ENCODE measurements around the gene MED26. TPM values are rescaled to one million over a fixed set of nuclear protein-coding genes. Genes with fewer than 3 reads are reported as not detected.
"Not testable (repeated sequence)": the region's sequence is repeated elsewhere in the genome, so short reads cannot be mapped to it uniquely, and the experiment has no call there.

MED26 gene, protein sequence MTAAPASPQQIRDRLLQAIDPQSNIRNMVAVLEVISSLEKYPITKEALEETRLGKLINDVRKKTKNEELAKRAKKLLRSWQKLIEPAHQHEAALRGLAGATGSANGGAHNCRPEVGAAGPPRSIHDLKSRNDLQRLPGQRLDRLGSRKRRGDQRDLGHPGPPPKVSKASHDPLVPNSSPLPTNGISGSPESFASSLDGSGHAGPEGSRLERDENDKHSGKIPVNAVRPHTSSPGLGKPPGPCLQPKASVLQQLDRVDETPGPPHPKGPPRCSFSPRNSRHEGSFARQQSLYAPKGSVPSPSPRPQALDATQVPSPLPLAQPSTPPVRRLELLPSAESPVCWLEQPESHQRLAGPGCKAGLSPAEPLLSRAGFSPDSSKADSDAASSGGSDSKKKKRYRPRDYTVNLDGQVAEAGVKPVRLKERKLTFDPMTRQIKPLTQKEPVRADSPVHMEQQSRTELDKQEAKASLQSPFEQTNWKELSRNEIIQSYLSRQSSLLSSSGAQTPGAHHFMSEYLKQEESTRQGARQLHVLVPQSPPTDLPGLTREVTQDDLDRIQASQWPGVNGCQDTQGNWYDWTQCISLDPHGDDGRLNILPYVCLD
- 10 to 100 TPM; 11.3 to 11.9 TPM for total RNA-seq

- DNase-seq, result peak; percentile 96
- CTCF ChIA-PET, result interaction anchor here (0.7 kb wide), 1 partner anchor 1176 kb away, joined by 3 read pairs; no protein-coding TSS in a partner anchor
- Mint-ChIP-seq H3K4me3 (peak within 1 kb of the TSS; percentile 99), H3K27ac (peak within 1 kb of the TSS; percentile 99), H3K9me3 (no peaks in the 10 kb centered on the region), H3K4me1 (ENCODE audit: low read depth) (peaks cover 46% of the 10 kb centered on the region), H3K27me3 (ENCODE audit: low read depth) (no peaks in the 10 kb centered on the region), H3K36me3 (ENCODE audit: low read depth) (peaks cover 14% of the 10 kb centered on the region)
- intact Hi-C loops (cut with micrococcal nuclease), result loop anchor here (1.0 to 2.0 kb wide), 8 partner anchors 32 to 156 kb away; partner anchors contain the start of genes C19orf44, CALR3, CHERP and SLC35E1
These were observed at the start of gene MED26 for GRCh38 chr19:16628183-16628983. Gene MED26 (minus strand): TSS chr19:16628204. CDS start chr19:16627943, 261 bp downstream.

DNA sequence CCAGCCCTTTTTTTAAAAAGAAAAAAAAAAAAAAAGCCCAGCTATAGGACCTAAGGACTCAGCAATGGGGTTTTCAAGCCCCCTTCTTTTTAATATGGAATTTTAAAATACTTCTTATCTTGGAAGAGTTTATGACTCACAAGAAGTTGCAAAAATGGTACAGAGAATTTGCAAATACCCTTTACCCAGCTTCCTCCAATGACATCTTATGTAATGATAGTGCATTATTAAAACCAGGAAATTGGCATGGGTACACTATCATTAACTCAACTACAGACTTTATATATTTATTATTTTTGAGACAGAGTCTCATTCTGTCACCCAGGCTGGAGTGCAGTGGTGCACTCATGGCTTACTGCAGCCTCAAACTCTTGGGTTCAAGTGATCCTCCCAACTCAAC, 49.1 kb upstream of the MED26 start:
- H3K4me1 Mint-ChIP-seq (ENCODE audit: low read depth), result no peaks in the 10 kb centered on the region
- CTCF ChIA-PET, result interaction anchor here (1.2 kb wide), 1 partner anchor 37 kb away, joined by 6 read pairs; no protein-coding TSS in a partner anchor

DNA sequence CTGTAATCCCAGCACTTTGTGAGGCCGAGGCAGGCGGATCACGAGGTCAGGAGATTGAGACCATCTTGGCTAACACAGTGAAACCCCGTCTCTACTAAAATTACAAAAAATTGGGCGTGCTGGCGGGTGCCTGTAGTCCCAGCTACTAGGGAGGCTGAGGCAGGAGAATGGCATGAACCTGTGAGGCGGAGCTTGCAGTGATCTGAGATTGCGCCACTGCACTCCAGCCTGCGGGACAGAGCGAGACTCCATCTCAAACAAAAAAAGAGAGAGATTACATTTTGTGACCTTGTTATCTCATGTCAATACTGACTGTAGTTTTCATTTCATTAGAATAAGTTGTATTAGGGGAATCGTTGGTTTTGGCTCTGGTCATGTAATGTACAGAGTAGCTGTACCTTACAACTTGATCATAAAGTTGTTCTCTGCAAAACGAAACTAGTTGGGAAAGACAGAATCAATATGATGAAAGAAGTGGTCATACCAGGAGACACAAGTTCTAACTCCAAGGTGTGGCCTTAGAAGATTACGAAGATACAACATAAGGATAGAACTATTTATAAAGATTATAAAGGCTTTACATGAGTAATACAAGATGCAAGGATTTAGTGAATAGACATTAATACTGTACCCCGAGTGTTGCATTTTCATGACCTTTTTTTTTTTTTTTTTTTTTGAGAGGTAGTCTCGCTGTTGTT, 48.2 kb upstream of the MED26 start:
- DNase-seq, result no peak
- intact Hi-C loops (cut with micrococcal nuclease), result no loop called here
- H3K36me3 Mint-ChIP-seq (ENCODE audit: low read depth), result peaks cover 3% of the 10 kb centered on the region
- CTCF ChIA-PET, result interaction anchor here (1.2 kb wide), 1 partner anchor 38 kb away, joined by 6 read pairs; no protein-coding TSS in a partner anchor
- no peaks in the 10 kb centered on the region for H3K4me1 Mint-ChIP-seq (ENCODE audit: low read depth)
- no peaks in the 10 kb centered on the region for H3K27me3 Mint-ChIP-seq (ENCODE audit: low read depth)
- H3K4me3 Mint-ChIP-seq, result no peak overlapping the region
- peaks cover 4% of the 10 kb centered on the region for H3K9me3 Mint-ChIP-seq
- no peak overlapping the region for H3K27ac Mint-ChIP-seq

More for the DNA sequence above, 49.1 kb upstream of the MED26 start:
- H3K27me3 Mint-ChIP-seq (ENCODE audit: low read depth), result no peaks in the 10 kb centered on the region
- peaks cover 3% of the 10 kb centered on the region for H3K36me3 Mint-ChIP-seq (ENCODE audit: low read depth)
- no peak overlapping the region for H3K27ac Mint-ChIP-seq
- H3K9me3 Mint-ChIP-seq, result peaks cover 6% of the 10 kb centered on the region
- DNase-seq, result no peak
- no peak overlapping the region for H3K4me3 Mint-ChIP-seq
- intact Hi-C loops (cut with micrococcal nuclease), result no loop called here

DNA sequence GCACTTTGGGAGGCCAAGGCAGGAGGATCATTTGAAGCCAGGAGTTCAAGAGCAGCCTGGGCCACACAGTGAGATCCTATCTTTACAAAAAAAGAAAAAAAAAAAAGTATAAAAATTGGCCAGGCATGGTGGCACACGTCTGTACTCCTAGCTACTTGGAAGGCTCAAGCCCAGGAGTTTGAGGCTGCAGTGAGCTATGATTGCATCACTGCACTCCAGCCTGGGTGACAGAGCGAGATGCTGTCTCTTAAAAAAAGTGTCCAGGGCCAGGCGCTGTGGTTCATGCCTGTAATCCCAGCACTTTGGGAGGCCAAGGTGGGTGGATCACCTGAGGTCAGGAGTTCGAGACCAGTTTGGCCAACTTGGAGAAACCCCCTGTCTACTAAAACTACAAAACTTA, 45.8 kb upstream of the MED26 start:
- H3K36me3 Mint-ChIP-seq (ENCODE audit: low read depth); H3K4me3 Mint-ChIP-seq; DNase-seq; H3K4me1 Mint-ChIP-seq (ENCODE audit: low read depth); CTCF ChIA-PET; H3K27ac Mint-ChIP-seq; H3K9me3 Mint-ChIP-seq; H3K27me3 Mint-ChIP-seq (ENCODE audit: low read depth); intact Hi-C loops (cut with micrococcal nuclease): not testable (repeated sequence)

DNA sequence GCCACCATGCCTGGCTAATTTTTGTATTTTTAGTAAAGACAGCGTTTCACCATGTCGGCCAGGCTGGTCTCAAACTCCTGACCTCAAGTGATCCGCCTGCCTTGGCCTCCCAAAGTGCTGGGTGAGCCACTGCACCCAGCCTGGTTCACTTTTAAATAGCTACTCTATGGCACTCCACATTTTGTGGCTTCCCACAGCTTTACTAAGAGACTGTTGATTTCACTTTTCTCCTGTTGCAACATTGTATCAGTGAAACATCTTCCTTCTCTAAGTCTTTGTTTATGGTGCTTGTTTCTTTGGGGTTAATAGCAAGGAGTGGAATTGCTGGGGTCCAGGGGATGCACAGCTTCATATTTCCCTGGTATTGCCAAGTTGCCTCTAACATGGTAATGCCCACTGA, 45.2 kb upstream of the MED26 start:
- no peak for DNase-seq
- H3K4me1 Mint-ChIP-seq (ENCODE audit: low read depth), result no peaks in the 10 kb centered on the region
- intact Hi-C loops (cut with micrococcal nuclease), result no loop called here
- H3K27ac Mint-ChIP-seq, result no peak overlapping the region
- H3K36me3 Mint-ChIP-seq (ENCODE audit: low read depth), result no peaks in the 10 kb centered on the region
- H3K27me3 Mint-ChIP-seq (ENCODE audit: low read depth), result no peaks in the 10 kb centered on the region
- no peak overlapping the region for H3K4me3 Mint-ChIP-seq
- CTCF ChIA-PET, result no interaction called here
- H3K9me3 Mint-ChIP-seq, result no peaks in the 10 kb centered on the region

DNA sequence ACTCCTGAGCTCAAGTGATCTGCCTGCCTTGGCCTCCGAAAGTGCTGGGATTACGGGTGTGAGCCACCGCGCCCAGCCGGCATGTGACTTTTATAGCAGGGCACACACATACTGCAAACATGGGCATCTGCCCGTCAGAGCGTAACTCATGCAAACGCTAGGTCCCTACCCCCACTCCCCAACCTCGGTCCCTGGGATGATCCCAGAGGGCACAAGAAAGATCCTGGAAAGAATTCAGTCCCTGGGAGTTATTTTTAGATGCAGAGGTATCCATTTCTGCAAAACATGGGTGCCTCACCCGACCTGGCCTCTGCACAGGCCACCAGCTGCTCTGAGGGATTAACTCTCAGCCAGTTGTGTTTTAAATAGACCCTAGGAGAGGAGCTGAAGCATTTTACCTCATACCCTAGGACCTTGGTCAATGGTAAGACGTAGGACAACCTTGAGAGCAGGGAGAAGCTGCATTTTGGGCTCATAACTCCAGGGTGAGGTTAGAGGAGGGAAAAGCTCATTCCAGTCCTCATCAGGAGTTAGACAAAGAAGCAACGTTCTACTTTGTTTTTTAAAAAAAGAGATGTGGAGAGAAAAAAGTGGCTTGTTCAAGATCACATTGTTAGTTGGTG, 43.8 kb upstream of the MED26 start:
- no peaks in the 10 kb centered on the region for H3K36me3 Mint-ChIP-seq (ENCODE audit: low read depth)
- no peaks in the 10 kb centered on the region for H3K9me3 Mint-ChIP-seq
- H3K4me1 Mint-ChIP-seq (ENCODE audit: low read depth), result no peaks in the 10 kb centered on the region
- DNase-seq, result no peak
- no peaks in the 10 kb centered on the region for H3K27me3 Mint-ChIP-seq (ENCODE audit: low read depth)
- intact Hi-C loops (cut with micrococcal nuclease), result no loop called here
- H3K4me3 Mint-ChIP-seq, result no peak overlapping the region
- H3K27ac Mint-ChIP-seq, result no peak overlapping the region
- CTCF ChIA-PET, result no interaction called here

- DNase-seq, result no peak
- Mint-ChIP-seq H3K9me3 (no peaks in the 10 kb centered on the region), H3K27me3 (ENCODE audit: low read depth) (no peaks in the 10 kb centered on the region), H3K4me3 (no peak overlapping the region), H3K4me1 (ENCODE audit: low read depth) (no peaks in the 10 kb centered on the region), H3K36me3 (ENCODE audit: low read depth) (no peaks in the 10 kb centered on the region), H3K27ac (no peak overlapping the region)
- intact Hi-C loops (cut with micrococcal nuclease), result no loop called here
- CTCF ChIA-PET, result interaction anchor here (1.4 kb wide), 1 partner anchor 46 kb away, joined by 4 read pairs; no protein-coding TSS in a partner anchor
These were observed 42.3 kb upstream of the MED26 start for GRCh38 chr19:16670291-16670690.

DNA sequence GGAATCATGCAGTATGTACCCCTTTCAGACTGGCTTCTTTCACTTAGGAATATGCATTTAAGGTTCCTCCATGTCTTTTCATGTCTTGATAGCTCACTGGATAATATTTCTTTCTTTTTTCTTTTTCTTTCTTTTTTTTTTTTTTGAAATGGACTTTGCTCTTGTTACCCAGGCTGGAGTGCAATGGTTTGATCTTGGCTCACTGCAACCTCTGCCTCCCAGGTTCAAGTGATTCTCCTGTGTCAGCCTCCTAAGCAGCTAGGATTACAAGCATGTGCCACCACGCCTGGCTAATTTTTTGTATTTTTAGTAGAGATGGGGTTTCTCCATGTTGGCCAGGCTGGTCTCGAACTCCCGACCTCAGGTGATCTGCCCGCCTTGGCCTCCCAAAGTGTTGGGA, 40.7 kb upstream of the MED26 start:
- H3K27ac Mint-ChIP-seq; H3K4me3 Mint-ChIP-seq; H3K9me3 Mint-ChIP-seq; CTCF ChIA-PET; H3K36me3 Mint-ChIP-seq (ENCODE audit: low read depth); intact Hi-C loops (cut with micrococcal nuclease); H3K27me3 Mint-ChIP-seq (ENCODE audit: low read depth); H3K4me1 Mint-ChIP-seq (ENCODE audit: low read depth); DNase-seq: not testable (repeated sequence)

DNA sequence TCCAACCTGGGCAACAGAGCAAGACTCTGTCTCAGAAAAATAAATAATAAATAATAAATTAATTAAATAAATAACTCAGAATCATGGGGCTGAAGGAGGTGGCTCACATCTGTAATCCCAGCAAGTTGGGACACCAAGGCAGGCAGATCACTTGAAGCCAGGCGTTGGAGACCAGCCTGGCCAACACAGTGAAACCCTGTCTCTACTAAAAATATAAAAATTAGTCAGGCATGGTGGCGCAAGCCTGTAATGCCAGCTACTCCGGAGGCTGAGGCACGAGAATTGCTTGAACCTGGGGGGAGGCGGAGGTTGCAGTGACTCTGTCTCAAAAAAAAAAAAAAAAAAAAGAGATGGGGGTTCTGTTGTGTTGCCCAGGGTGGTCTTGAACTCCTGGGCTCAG, 40.2 kb upstream of the MED26 start:
- CTCF ChIA-PET, result no interaction called here
- intact Hi-C loops (cut with micrococcal nuclease), result no loop called here
- no peaks in the 10 kb centered on the region for H3K4me1 Mint-ChIP-seq (ENCODE audit: low read depth)
- no peak overlapping the region for H3K27ac Mint-ChIP-seq
- H3K9me3 Mint-ChIP-seq, result no peaks in the 10 kb centered on the region
- H3K27me3 Mint-ChIP-seq (ENCODE audit: low read depth), result no peaks in the 10 kb centered on the region
- H3K36me3 Mint-ChIP-seq (ENCODE audit: low read depth), result no peaks in the 10 kb centered on the region
- DNase-seq, result no peak
- no peak overlapping the region for H3K4me3 Mint-ChIP-seq

- peaks cover 12% of the 10 kb centered on the region for H3K36me3 Mint-ChIP-seq (ENCODE audit: low read depth)
- H3K27ac Mint-ChIP-seq, result peak overlapping the region; percentile 36
- intact Hi-C loops (cut with micrococcal nuclease), result no loop called here
- H3K4me3 Mint-ChIP-seq, result peak overlapping the region; percentile 71
- H3K27me3 Mint-ChIP-seq (ENCODE audit: low read depth), result peaks cover 6% of the 10 kb centered on the region
- DNase-seq, result peak; percentile 6
- no peaks in the 10 kb centered on the region for H3K9me3 Mint-ChIP-seq
- CTCF ChIA-PET, result no interaction called here
- H3K4me1 Mint-ChIP-seq (ENCODE audit: low read depth), result peaks cover 36% of the 10 kb centered on the region
These were observed 33.6 kb upstream of the MED26 start for GRCh38 chr19:16661480-16662034.

DNA sequence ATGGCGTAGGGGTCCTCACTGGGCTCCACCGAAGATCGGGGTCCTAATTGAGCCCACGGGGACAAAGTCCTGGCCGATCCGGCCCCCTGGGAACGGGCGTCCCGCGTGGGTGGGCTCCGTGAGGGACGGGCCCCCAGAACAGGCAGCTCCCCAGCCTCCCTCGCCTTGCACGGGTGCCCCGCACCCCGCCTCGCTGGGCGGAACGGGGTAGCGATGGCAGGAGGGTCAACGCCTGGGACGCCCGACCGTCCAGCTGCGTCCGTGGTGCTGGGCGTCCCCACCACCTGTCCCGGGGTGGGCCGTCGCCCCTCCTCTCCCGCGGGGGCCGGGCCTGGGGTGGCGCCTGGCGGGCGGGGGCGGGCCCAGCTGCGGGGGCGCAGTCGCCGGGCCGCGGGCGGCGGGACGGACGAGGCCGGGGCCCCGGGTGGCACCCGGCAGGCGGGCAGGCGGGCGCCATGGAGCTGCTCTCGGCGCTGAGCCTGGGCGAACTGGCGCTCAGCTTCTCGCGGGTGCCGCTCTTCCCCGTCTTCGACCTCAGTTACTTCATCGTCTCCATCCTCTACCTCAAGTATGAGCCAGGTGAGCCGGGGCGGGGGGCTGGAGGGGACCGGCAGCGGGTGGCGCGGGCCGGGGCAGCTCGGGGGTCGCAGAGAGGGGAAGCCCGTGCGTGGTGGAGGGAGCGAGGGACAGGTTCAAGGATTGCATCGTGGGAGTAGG, 32.9 kb upstream of the MED26 start, which contains the start of gene TMEM38A:
Gene TMEM38A, plus strand, starts transcription at position 377 of the 717 bp plus-strand sequence. Its CDS starts 79 bp downstream, at position 456.
- peaks cover 39% of the 10 kb centered on the region for H3K4me1 Mint-ChIP-seq (ENCODE audit: low read depth)
- H3K4me3 Mint-ChIP-seq, result peak within 1 kb of the TSS; percentile 92
- CTCF ChIA-PET, result interaction anchor here (0.6 kb wide), 1 partner anchor 644 kb away, joined by 7 read pairs; no protein-coding TSS in a partner anchor
- peaks cover 6% of the 10 kb centered on the region for H3K27me3 Mint-ChIP-seq (ENCODE audit: low read depth)
- no peaks in the 10 kb centered on the region for H3K9me3 Mint-ChIP-seq
- H3K27ac Mint-ChIP-seq, result peak within 1 kb of the TSS; percentile 92
- peaks cover 18% of the 10 kb centered on the region for H3K36me3 Mint-ChIP-seq (ENCODE audit: low read depth)
- intact Hi-C loops (cut with micrococcal nuclease), result loop anchor here (1.0 kb wide), 4 partner anchors 33 to 189 kb away; partner anchors contain the start of genes CHERP and MED26
- DNase-seq, result peak; percentile 23

All from activated naive CD4-positive, alpha-beta T cell treated with anti-CD3 and anti-CD28 coated beads for 36 hours (primary cell).